B cell (primary cell): ENCODE measurements around the gene PTPN4.

Experiments
- EZH2 ChIP-seq: IDR thresholded peaks from 2 replicates; pipeline ENCODE4 v1.6.1; 2012; ENCODE audit warnings: borderline replicate concordance, low read depth, mild to moderate bottlenecking, moderate library complexity, low read length; ENCODE audit not compliant: insufficient read depth, poor library complexity, severe bottlenecking
- TF ChIP-seq, protein P1 (sequence below): fragments of 200-600 bp; IDR thresholded peaks from one replicate; pipeline ENCODE4 v1.8.0; 2022; ENCODE audit warnings: antibody characterized with exemption, mild to moderate bottlenecking

DNA sequence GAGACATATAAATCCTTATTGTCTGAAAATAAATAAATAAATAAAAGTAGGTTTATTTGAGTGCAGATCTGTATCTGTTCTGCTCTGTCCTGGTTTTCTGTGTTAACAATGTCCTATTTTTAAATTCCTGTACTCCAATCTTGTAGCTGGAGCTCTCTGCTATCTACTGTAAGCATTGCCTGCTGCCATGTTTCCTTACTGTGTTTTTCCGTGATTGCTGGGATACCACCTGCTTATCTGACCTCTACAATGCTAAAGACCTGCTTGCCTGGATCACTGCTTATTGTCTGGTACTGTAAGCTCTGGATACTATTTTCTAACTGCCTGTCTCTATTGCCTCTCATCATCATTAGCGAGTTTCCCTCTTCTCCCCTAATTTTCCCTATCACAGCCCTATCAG lies 11.6 kb downstream of the PTPN4 start:
- TF ChIP-seq, protein P1, sequence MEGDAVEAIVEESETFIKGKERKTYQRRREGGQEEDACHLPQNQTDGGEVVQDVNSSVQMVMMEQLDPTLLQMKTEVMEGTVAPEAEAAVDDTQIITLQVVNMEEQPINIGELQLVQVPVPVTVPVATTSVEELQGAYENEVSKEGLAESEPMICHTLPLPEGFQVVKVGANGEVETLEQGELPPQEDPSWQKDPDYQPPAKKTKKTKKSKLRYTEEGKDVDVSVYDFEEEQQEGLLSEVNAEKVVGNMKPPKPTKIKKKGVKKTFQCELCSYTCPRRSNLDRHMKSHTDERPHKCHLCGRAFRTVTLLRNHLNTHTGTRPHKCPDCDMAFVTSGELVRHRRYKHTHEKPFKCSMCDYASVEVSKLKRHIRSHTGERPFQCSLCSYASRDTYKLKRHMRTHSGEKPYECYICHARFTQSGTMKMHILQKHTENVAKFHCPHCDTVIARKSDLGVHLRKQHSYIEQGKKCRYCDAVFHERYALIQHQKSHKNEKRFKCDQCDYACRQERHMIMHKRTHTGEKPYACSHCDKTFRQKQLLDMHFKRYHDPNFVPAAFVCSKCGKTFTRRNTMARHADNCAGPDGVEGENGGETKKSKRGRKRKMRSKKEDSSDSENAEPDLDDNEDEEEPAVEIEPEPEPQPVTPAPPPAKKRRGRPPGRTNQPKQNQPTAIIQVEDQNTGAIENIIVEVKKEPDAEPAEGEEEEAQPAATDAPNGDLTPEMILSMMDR: no peak
- no peak for TF ChIP-seq EZH2
